Measurements from ENCODE around the gene ALX1. TPM values are rescaled to one million over a fixed set of nuclear protein-coding genes. Genes with fewer than 3 reads are reported as not detected.

Gene ALX1
- total RNA-seq, 2 experiments from 2014 or later: not detected

GRCh38 chr12:85299053-85299452 lies 19.0 kb downstream of the ALX1 start:
- intact Hi-C loops (cut with micrococcal nuclease): no loop called here
- ATAC-seq (no peak), DNase-seq (no peak)
- ChIA-PET CTCF (no interaction called here), POLR2A (no interaction called here)
- no peak overlapping the region for H3K4me3 Mint-ChIP-seq
- no peaks in the 10 kb centered on the region for H3K27me3 Mint-ChIP-seq
- TF ChIP-seq CTCF (IDR thresholded peaks at IDR 0.05): no peak
- no peaks in the 10 kb centered on the region for H3K9me3 Mint-ChIP-seq
- no peaks in the 10 kb centered on the region for H3K4me1 Mint-ChIP-seq (ENCODE audit: low read depth)
- H3K27ac Mint-ChIP-seq: no peak overlapping the region
- no peaks in the 10 kb centered on the region for H3K36me3 Mint-ChIP-seq (ENCODE audit: low read depth)

- Mint-ChIP-seq H3K9me3 (no peaks in the 10 kb centered on the region), H3K27me3 (no peaks in the 10 kb centered on the region), H3K27ac (no peak overlapping the region), H3K4me1 (ENCODE audit: low read depth) (no peaks in the 10 kb centered on the region), H3K36me3 (ENCODE audit: low read depth) (no peaks in the 10 kb centered on the region), H3K4me3 (no peak overlapping the region)
- ChIA-PET CTCF (no interaction called here), POLR2A (no interaction called here)
- no peak for TF ChIP-seq CTCF (IDR thresholded peaks at IDR 0.05)
- DNase-seq (no peak), ATAC-seq (no peak)
- intact Hi-C loops (cut with micrococcal nuclease): no loop called here
Measured at GRCh38 chr12:85301051-85301450, 21.0 kb downstream of the ALX1 start.

GRCh38 chr12:85308374-85308773 lies 28.4 kb downstream of the ALX1 start:
- DNase-seq: no peak
- H3K4me3 Mint-ChIP-seq: no peak overlapping the region
- CTCF ChIA-PET: no interaction called here
- intact Hi-C loops (cut with micrococcal nuclease): no loop called here
- no peaks in the 10 kb centered on the region for H3K9me3 Mint-ChIP-seq
- H3K4me1 Mint-ChIP-seq (ENCODE audit: low read depth): no peaks in the 10 kb centered on the region
- no peaks in the 10 kb centered on the region for H3K36me3 Mint-ChIP-seq (ENCODE audit: low read depth)
- POLR2A ChIA-PET: no interaction called here
- no peak overlapping the region for H3K27ac Mint-ChIP-seq
- no peak for ATAC-seq
- H3K27me3 Mint-ChIP-seq: no peaks in the 10 kb centered on the region
- no peak for TF ChIP-seq CTCF (IDR thresholded peaks at IDR 0.05)

GRCh38 chr12:85309125-85309566 lies 29.1 kb downstream of the ALX1 start:
- no peak for TF ChIP-seq CTCF (IDR thresholded peaks at IDR 0.05)
- ATAC-seq: no peak
- intact Hi-C loops (cut with micrococcal nuclease): no loop called here
- no peaks in the 10 kb centered on the region for H3K9me3 Mint-ChIP-seq
- H3K27ac Mint-ChIP-seq: no peak overlapping the region
- H3K36me3 Mint-ChIP-seq (ENCODE audit: low read depth): no peaks in the 10 kb centered on the region
- DNase-seq: no peak
- POLR2A ChIA-PET: no interaction called here
- H3K4me3 Mint-ChIP-seq: no peak overlapping the region
- CTCF ChIA-PET: no interaction called here
- H3K27me3 Mint-ChIP-seq: no peaks in the 10 kb centered on the region
- no peaks in the 10 kb centered on the region for H3K4me1 Mint-ChIP-seq (ENCODE audit: low read depth)

GRCh38 chr12:85310025-85310424 lies 30.0 kb downstream of the ALX1 start:
- no peak for ATAC-seq
- DNase-seq: no peak
- intact Hi-C loops (cut with micrococcal nuclease): no loop called here
- CTCF ChIA-PET: no interaction called here
- Mint-ChIP-seq H3K4me3 (no peak overlapping the region), H3K27me3 (no peaks in the 10 kb centered on the region), H3K36me3 (ENCODE audit: low read depth) (no peaks in the 10 kb centered on the region), H3K9me3 (no peaks in the 10 kb centered on the region), H3K4me1 (ENCODE audit: low read depth) (no peaks in the 10 kb centered on the region), H3K27ac (no peak overlapping the region)
- POLR2A ChIA-PET: no interaction called here
- no peak for TF ChIP-seq CTCF (IDR thresholded peaks at IDR 0.05)
